ENCODE measurements around the gene BCAN. TPM values are rescaled to one million over a fixed set of nuclear protein-coding genes. Genes with fewer than 3 reads are reported as not detected.

BCAN gene
- total RNA-seq, 2 donors from 2014 or later = 0.26 TPM; not detected in 1

DNA sequence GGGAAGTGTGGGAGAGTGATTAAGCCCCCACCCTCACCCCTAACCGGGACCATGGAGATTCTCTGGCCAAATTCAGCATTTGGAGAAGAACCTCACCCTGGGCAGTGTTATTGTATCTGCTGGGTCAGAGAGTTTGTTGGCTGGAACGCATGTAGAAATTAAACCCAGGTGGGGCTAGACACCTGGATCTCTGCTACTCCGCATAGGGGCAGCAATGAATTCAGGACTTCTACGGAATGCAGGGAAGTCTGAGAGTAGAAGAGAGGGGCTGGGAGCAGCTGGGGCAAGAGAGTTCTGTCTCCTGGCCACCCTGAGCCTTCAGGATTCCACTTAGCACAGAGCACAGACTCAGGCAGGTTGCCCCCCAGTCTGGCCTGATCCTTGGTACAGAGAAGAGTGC lies 67.1 kb downstream of the BCAN start:
- 79 to 86% methylated on average over 4 of the region's 4 CpGs for WGBS, 2 donors
- no peak for DNase-seq
- TF ChIP-seq, protein P1, sequence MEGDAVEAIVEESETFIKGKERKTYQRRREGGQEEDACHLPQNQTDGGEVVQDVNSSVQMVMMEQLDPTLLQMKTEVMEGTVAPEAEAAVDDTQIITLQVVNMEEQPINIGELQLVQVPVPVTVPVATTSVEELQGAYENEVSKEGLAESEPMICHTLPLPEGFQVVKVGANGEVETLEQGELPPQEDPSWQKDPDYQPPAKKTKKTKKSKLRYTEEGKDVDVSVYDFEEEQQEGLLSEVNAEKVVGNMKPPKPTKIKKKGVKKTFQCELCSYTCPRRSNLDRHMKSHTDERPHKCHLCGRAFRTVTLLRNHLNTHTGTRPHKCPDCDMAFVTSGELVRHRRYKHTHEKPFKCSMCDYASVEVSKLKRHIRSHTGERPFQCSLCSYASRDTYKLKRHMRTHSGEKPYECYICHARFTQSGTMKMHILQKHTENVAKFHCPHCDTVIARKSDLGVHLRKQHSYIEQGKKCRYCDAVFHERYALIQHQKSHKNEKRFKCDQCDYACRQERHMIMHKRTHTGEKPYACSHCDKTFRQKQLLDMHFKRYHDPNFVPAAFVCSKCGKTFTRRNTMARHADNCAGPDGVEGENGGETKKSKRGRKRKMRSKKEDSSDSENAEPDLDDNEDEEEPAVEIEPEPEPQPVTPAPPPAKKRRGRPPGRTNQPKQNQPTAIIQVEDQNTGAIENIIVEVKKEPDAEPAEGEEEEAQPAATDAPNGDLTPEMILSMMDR (IDR thresholded peaks at IDR 0.05) = no peak
- TF ChIP-seq POLR2A (IDR thresholded peaks at IDR 0.05) = no peak
- Histone ChIP-seq H3K27ac (no peak overlapping the region), H3K27me3 (no peaks in the 10 kb centered on the region), H3K4me3 (no peak overlapping the region), H3K9me3 (no peaks in the 10 kb centered on the region), H3K4me1 (peaks cover 36% of the 10 kb centered on the region), H3K36me3 (replicated peaks in 1 of 2; ENCODE audit: insufficient read depth in 1 of 2, low read depth in 2 of 2) (no peaks in the 10 kb centered on the region)
- no peak for ATAC-seq
- intact Hi-C loops (cut with DNase I) = no loop called here

Other genes with a start within 250 kb of the BCAN start
- 10 to 100 TPM; 15.6 to 18.1 TPM for gene MEF2D, start 141.3 kb upstream of the BCAN start, total RNA-seq
- gene IQGAP3, start 69.6 kb upstream of the BCAN start, total RNA-seq = under 1 TPM in 1 of 2 donors, not detected in 1; 0.52 TPM
- not detected for gene TTC24, start 62.4 kb upstream of the BCAN start, total RNA-seq
- 10 to 100 TPM; 46.1 to 62.8 TPM for gene NAXE, start 50.3 kb upstream of the BCAN start, total RNA-seq
- gene GPATCH4, start 40.6 kb upstream of the BCAN start, total RNA-seq = 1 to 10 TPM; 8.9 to 9.6 TPM
- gene HAPLN2, start 22.7 kb upstream of the BCAN start, total RNA-seq = not detected
- 10 to 100 TPM in 1 of 2 donors, 1 to 10 TPM in 1; 4.2 to 12.2 TPM for gene NES, start 35.3 kb downstream of the BCAN start, total RNA-seq
- gene CRABP2, start 63.5 kb downstream of the BCAN start, total RNA-seq = 1 to 10 TPM in 1 of 2 donors, under 1 TPM in 1; 0.99 to 3.6 TPM
- gene METTL25B, start 86.4 kb downstream of the BCAN start, total RNA-seq = 10 to 100 TPM; 14.5 to 68.2 TPM
- 10 to 100 TPM; 11.9 to 14.3 TPM for gene ISG20L2, start 86.6 kb downstream of the BCAN start, total RNA-seq
- 10 to 100 TPM; 25.2 to 62.0 TPM for gene MRPL24, start 99.0 kb downstream of the BCAN start, total RNA-seq
- gene HDGF, start 109.6 kb downstream of the BCAN start, total RNA-seq = 100 to 1,000 TPM in 1 of 2 donors, 10 to 100 TPM in 1; 92.4 to 122 TPM
- 10 to 100 TPM; 19.2 to 28.3 TPM for gene PRCC, start 125.4 kb downstream of the BCAN start, total RNA-seq
- under 1 TPM in 1 of 2 donors, not detected in 1; 0.99 TPM for gene SH2D2A, start 174.7 kb downstream of the BCAN start, total RNA-seq
- gene INSRR, start 217.0 kb downstream of the BCAN start, total RNA-seq = under 1 TPM in 1 of 2 donors, not detected in 1; under 0.01 TPM
- gene NTRK1, start 218.7 kb downstream of the BCAN start, total RNA-seq = under 1 TPM in 1 of 2 donors, not detected in 1; 0.99 TPM